GM12873 (cell line): Measurements from ENCODE around the gene CEP83.
A peak's percentile ranks its signal among the peaks of the same experiment; 100 is the strongest.

Experiments
- TF ChIP-seq, protein P1 (sequence below): IDR thresholded peaks from 2 replicates; pipeline ENCODE4 v1.5.1; 2012; ENCODE audit warnings: low read depth, mild to moderate bottlenecking, moderate library complexity, low read length, control low read depth; ENCODE audit not compliant: insufficient read depth; ENCODE audit errors: missing control alignments

CEP83 gene

DNA sequence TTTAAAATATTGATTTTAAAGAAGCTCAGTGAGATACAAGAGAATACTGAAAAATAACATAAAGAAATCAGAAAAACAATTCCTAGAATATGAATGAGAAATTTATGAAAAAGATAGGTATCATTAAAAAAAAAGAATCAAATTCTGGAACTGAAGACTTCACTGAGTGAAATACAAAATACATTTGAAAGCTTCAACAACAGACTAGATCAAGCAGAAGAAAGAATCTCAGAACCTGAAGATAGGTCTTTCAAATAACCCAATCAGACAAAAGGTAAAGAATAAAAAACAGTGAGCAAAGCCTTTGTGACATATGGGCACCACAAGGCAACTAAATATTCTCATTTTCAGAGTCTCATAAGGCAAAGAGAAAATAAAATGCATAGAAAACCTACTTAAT is 29.4 kb downstream of the CEP83 start:
- TF ChIP-seq, protein P1, sequence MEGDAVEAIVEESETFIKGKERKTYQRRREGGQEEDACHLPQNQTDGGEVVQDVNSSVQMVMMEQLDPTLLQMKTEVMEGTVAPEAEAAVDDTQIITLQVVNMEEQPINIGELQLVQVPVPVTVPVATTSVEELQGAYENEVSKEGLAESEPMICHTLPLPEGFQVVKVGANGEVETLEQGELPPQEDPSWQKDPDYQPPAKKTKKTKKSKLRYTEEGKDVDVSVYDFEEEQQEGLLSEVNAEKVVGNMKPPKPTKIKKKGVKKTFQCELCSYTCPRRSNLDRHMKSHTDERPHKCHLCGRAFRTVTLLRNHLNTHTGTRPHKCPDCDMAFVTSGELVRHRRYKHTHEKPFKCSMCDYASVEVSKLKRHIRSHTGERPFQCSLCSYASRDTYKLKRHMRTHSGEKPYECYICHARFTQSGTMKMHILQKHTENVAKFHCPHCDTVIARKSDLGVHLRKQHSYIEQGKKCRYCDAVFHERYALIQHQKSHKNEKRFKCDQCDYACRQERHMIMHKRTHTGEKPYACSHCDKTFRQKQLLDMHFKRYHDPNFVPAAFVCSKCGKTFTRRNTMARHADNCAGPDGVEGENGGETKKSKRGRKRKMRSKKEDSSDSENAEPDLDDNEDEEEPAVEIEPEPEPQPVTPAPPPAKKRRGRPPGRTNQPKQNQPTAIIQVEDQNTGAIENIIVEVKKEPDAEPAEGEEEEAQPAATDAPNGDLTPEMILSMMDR = no peak

- TF ChIP-seq, protein P1 = peak; percentile 34
Measured at GRCh38 chr12:94429633-94430032, 30.0 kb downstream of the CEP83 start.

DNA sequence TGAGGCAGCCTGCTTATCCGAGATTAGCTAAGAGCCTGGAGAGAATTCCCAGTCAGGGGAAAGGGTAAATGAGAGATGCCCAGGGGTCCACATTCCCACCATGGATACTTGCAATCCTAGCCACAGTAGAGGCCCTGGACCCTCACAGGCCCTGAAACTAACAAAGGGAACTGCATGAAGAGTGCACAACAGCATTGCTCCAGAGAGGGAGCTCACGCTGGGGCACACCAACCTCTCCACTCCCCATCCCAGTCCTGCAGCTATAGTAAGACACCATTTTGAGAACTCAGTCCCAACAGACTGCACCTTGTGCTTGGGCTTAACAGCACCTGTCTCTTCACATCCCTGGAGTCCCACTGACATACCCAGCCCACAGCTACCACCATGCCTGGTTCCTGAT is 30.5 kb downstream of the CEP83 start:
- TF ChIP-seq, protein P1 = no peak

GRCh38 chr12:94427501-94428381 is 31.9 kb downstream of the CEP83 start:
- TF ChIP-seq, protein P1 = no peak

GRCh38 chr12:94426049-94426448 is 33.6 kb downstream of the CEP83 start:
- TF ChIP-seq, protein P1 = no peak

GRCh38 chr12:94421868-94422740 is 37.6 kb downstream of the CEP83 start:
- TF ChIP-seq, protein P1 = no peak

- TF ChIP-seq, protein P1 = no peak
Measured at GRCh38 chr12:94418517-94418916, 41.1 kb downstream of the CEP83 start.
